LoVo (cell line): ENCODE measurements around the gene NEAT1.
A peak's percentile ranks its signal among the peaks of the same experiment; 100 is the strongest.

Source experiments
- DNase-seq: peaks from one replicate; pipeline ENCODE4 v3.0.0-alpha.2; 2016; ENCODE audit warnings: low spot score

The NEAT1 gene

DNA sequence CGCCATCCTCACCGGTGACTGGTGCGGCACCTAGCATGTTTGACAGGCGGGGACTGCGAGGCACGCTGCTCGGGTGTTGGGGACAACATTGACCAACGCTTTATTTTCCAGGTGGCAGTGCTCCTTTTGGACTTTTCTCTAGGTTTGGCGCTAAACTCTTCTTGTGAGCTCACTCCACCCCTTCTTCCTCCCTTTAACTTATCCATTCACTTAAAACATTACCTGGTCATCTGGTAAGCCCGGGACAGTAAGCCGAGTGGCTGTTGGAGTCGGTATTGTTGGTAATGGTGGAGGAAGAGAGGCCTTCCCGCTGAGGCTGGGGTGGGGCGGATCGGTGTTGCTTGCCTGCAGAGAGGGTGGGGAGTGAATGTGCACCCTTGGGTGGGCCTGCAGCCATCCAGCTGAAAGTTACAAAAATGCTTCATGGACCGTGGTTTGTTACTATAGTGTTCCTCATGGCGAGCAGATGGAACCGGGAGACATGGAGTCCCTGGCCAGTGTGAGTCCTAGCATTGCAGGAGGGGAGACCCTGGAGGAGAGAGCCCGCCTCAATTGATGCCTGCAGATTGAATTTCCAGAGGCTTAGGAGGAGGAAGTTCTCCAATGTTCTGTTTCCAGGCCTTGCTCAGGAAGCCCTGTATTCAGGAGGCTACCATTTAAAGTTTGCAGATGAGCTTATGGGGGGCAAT lies 1.1 kb downstream of the NEAT1 start:
- DNase-seq = peak; percentile 47

DNA sequence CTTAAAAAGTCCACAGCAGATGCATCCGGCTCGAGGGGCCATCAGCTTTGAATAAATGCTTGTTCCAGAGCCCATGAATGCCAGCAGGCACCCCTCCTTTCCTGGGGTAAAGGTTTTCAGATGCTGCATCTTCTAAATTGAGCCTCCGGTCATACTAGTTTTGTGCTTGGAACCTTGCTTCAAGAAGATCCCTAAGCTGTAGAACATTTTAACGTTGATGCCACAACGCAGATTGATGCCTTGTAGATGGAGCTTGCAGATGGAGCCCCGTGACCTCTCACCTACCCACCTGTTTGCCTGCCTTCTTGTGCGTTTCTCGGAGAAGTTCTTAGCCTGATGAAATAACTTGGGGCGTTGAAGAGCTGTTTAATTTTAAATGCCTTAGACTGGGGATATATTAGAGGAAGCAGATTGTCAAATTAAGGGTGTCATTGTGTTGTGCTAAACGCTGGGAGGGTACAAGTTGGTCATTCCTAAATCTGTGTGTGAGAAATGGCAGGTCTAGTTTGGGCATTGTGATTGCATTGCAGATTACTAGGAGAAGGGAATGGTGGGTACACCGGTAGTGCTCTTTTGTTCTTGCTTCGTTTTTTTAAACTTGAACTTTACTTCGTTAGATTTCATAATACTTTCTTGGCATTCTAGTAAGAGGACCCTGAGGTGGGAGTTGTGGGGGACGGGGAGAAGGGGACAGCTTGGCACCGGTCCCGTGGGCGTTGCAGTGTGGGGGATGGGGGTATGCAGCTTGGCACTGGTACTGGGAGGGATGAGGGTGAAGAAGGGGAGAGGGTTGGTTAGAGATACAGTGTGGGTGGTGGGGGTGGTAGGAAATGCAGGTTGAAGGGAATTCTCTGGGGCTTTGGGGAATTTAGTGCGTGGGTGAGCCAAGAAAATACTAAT lies 1.9 kb downstream of the NEAT1 start:
- peak; percentile 65 for DNase-seq

DNA sequence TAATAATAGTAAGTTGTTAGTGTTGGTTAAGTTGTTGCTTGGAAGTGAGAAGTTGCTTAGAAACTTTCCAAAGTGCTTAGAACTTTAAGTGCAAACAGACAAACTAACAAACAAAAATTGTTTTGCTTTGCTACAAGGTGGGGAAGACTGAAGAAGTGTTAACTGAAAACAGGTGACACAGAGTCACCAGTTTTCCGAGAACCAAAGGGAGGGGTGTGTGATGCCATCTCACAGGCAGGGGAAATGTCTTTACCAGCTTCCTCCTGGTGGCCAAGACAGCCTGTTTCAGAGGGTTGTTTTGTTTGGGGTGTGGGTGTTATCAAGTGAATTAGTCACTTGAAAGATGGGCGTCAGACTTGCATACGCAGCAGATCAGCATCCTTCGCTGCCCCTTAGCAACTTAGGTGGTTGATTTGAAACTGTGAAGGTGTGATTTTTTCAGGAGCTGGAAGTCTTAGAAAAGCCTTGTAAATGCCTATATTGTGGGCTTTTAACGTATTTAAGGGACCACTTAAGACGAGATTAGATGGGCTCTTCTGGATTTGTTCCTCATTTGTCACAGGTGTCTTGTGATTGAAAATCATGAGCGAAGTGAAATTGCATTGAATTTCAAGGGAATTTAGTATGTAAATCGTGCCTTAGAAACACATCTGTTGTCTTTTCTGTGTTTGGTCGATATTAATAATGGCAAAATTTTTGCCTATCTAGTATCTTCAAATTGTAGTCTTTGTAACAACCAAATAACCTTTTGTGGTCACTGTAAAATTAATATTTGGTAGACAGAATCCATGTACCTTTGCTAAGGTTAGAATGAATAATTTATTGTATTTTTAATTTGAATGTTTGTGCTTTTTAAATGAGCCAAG lies 2.7 kb downstream of the NEAT1 start:
- DNase-seq = peak; percentile 73

DNA sequence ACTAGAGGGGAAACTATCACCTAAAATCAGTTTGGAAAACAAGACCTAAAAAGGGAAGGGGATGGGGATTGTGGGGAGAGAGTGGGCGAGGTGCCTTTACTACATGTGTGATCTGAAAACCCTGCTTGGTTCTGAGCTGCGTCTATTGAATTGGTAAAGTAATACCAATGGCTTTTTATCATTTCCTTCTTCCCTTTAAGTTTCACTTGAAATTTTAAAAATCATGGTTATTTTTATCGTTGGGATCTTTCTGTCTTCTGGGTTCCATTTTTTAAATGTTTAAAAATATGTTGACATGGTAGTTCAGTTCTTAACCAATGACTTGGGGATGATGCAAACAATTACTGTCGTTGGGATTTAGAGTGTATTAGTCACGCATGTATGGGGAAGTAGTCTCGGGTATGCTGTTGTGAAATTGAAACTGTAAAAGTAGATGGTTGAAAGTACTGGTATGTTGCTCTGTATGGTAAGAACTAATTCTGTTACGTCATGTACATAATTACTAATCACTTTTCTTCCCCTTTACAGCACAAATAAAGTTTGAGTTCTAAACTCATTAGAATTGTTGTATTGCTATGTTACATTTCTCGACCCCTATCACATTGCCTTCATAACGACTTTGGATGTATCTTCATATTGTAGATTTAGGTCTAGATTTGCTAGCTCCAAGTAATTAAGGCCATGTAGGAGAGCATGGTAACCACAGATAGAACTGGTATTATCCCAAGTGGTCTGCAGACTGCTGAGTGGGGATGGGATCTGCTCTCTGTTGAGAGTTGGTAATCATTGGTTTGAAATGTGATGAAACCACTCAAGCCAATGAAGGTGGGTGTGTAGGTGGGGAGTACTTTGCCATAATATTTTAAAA lies 3.6 kb downstream of the NEAT1 start:
- peak; percentile 83 for DNase-seq

DNA sequence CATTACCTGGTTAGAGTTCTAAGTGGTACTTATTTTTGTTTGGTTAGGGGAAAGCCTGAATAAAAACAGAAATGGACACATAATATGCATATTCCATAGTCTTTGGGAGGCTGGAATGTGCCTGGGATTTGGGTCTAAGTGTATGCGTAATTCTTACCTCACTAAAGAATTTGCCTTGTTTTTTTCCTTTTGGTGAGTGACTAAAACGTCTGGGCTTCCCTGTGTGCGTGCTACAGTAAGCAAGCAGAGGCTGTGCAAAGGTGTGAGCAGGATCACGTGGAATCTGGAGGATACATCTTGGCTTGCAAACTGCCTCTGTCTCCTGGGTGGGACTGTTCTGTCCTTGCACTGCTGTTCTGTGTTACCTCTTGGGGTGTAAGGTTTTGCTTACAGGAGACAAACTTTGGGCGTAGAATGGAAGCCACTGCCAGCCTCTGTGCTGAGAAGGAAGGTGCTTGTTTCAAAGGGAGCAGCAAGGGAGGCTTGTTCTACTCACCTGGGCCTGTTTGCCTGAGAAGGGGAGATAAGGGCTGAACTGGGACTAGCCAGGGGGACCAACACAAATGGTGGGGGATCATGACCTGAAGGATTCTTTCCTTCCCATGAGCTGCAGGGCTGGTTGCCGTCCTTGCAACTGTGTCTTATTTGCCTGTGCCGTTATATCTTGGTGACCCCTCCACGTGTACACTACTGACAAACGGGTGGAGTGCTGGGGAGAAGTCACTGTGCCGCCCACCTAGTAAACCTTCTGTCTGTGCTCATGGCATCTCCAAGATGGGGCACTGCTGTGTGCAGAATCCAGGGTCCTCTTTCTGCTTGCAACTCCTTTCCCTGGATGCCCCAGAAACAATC lies 4.5 kb downstream of the NEAT1 start:
- peak; percentile 82 for DNase-seq

DNA sequence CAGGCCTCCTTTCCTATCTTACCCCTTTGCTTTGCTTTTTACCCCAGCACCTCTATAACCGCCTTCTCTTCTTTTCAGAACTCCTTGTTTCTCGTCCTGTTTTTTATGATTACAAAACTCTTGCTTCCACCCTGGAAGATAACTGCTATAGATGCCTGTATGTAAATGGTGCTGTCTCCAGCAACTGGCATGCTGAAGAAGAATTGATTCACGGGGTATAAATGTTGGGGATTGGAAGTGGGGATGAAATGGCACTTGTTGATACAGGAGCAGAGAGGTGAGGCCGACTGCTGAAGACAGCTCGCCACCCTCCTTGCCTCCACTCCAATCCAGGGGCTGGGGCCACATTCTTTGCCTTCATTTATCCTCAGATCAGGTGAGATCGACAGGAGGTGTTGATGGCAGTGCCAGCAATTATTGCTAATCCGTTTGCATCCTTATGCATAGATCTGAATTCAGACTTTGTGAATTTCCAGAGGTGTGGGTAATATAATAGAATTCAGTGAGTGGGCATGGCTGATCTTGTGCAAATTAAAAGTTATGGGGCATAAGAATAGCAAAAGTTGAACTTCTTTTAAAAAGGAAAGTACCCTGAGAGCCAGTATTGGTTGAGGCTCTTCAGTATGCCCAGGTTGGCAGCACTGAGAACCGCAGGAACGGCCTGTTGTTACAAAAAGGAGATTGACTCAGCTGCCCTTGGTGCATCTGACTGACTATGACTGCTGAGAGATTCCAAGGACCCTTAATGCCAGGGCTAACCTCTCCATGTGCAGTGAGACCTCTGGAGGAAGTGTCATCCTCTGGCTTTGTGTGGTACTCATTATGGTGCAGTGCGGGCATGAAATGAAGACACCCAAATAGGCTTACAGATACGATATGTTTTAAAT lies 5.3 kb downstream of the NEAT1 start:
- no peak for DNase-seq

DNA sequence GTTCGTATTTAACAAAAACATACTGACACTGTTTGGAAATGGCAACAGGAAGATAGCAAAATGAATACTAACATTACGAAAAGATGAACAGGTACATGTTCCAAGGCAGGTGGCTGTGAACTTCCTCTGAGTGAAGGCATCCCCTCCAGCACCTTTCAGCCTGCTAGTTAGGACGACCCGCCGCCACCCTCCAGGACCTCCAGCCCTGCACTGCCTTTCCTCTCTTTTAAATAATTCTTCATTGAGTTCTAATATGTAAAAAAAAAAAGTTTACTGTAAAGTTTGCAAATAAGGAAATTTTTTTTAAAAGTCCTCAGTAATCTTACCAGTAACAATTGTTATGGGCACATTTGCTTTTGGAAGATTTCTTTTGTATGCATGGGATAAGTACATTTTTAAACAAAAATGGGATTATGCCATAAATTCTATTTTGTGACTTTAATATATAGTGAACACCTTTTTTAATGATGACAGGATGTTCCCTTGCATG lies 6.0 kb downstream of the NEAT1 start:
- DNase-seq = no peak

DNA sequence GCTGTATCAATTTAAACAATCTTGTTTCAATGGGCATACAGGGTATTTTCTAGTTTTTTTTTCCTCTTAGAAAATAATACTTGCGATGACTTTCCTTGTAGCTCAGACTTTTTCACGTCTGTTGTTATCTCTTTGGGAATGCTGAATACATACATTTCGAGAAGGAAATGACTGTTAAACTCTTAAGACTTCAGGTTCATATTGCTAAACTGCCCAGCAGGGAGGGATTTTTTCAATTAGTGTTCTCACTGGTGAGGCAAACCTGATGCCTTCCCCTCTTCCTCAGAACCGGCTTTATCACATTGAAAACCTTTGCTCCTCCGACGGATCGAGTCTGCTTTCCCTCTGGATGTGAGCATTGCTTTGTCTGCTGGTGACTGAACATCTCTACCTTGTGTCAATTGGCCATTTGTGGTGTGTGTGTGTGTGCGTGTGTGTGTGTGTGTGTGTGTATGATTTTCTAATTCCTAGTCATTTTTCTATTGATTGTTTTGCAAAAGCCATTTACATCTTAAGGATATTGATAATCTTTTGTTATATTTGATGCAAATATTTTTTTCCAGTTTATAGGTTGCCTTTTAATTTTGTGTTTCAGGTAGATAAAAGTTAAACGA lies 6.6 kb downstream of the NEAT1 start:
- DNase-seq = no peak

DNA sequence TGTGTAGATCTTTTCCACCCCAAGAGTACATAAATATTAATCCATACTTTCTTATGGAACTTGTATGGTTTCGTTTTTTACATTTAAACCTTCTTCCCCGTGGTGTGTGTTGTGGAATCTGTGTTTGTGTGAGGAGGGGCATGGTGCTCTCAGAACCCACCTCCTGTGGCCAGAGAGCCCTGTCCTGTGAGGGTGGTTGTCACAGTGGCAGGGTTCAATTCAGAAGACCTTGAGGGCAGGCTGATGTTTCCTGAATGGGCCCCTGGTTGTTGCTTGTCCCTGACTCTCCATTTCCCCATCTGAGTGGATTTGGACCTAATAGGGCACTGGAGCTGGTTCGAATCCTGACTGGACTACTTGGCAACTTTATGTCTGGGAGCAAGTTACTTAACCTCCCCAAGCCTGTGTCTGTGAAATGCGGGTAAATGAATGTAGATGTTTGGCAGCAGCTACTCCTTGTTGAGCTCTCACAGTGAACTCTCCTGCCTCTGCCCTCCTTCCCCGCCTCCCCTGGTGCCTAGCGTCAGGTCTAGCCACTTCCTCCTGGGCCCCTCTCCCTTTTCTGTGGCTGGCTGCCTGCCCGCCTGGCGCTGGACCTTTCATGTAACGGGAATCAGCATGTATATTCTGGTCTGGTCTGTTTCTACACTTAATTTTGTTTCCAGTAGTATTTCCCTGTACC lies 7.3 kb downstream of the NEAT1 start:
- no peak for DNase-seq

DNA sequence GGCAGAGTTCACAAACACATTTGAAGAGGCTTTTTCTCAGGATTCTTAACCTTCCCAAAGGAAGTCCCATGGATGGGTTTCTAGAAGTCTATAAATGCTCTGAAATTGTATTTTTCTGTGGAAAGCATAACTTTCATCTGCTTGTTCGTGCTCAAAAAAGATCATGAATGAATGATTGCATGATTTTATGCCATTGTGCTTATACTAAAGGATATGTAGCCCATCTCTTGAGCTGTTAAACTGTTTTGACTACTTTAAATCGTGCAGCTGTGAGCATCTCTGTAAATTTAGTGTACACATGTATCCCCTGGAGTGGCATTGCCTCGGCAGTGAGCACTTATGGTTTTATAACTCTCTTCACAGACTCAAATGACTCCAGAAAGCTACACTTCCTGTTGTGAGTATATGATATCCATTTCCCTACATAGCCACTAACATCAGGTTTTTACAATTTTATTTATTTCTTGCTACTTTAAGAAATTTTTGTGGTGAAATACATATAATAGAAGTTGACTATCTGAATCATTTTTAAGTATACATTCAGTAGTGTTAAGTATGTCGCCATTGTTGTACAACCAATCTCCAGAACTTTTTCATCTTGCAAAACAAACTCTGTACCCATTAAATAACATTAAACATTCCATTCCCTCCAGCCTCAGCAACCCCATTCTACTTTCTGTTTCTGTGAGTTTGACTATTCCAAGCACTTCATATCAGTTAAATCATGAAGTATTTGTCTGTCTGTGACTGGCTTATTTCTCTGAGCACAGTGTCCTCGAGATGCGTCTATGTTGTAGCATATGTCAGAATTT lies 8.0 kb downstream of the NEAT1 start:
- no peak for DNase-seq

DNA sequence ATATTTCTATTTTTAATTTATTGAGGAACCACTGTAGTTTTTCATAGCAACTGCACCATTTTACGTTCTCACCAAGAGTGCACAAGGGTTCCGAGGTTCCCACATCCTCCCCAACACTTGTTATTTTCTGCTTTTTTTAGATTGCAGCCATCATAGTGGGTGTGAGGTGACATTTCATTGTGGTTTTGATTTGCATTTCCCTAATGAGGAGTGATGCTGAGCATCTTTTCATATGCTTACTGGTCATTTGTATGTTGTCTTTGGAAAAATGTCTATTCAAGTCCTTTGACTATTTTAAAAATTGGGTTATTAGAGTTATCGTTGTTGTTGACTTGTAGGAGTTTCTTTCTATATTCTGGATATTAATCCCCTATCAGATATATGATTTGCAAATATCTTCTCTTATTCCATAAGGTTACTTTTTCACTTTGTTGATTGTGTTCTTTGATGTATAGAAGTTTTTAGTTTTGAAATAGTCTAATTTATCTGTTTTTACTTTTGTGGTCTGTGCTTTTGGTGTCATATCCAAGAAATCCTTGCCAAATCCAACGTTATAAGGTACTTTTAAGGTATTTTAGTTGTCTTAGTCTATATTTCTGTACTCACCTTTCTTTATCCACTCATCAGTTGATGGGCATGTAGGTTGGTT lies 9.0 kb downstream of the NEAT1 start:
- no peak for DNase-seq

DNA sequence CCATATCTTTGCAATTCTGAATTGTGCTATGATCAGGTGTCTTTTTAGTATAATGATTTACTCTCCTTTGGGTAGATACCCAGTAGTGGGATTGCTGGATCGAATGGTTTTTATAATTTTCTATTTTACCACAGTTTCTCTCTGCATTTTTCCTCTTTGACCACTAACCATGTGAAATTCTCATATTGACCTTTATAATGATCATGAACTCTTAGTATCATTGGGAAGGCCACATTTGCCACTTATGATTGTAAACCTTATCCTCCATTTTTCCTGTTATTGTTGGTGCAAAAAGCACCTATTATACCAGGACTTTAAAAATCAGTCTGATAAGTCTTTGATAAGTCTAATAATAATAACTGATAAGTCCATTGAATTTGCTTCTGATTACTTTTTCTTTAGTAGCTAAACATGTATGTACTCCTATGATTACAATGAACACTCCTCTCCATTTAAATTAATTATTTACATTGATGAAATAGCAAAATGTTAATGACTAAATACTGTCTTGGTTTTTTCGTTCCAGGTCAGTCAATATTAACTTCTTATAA lies 9.6 kb downstream of the NEAT1 start:
- no peak for DNase-seq

DNA sequence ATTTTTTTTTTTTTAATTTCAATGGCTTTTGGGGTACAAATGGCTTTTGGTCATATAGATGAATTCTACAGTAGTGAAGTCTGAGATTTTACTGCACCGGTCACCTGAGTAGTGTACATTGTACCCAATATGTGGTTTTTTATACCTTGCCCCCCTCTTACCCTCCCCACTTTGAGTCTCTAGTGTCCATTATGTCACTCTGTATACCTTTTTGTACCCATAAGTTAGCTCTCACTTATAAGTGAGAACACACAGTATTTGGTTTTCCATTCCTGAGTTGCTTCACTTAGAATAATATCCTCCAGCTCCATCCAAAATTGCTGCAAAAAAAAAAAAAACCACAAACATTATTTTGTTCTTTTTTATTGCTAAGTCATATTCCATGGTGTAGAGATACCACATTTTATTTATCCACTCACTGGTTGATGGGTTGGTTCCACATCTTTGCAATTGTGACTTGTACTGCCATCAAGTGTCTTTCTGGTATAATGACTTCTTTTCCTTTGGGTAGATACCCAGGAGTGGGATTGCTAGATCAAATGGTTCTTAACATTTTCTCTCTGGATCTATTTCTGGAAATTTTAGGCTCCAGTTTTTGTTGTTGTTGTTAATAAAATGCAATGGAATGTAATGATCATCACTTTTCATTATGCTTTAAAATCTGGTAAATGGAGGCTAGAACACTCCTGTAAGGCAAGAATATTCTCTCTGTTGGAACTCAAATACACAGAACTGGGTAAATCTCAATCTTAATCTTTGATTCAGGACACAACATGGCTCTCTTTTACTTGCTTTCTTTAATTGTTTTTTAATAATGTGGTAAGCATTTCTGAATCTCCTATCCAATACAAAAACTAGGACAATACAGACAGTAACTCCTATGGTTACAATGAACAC lies 10.3 kb downstream of the NEAT1 start:
- no peak for DNase-seq

DNA sequence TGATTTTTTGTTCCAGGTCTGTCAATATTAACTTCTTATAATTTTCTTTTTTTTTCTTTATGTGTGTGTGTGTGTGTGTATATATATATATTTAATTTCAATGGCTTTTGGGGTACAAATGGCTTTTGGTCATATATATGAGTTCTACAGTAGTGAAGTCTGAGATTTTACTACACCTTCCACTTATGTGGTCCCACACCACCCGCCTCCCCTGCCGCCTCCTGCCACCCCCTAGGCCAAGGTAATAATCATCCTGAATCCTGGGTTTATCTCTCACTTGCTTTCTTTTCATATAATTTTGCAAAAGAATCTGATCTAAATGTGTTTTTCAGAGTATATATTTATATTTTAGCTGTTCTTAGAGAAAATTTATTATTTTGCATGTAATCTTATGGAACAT lies 11.1 kb downstream of the NEAT1 start:
- no peak for DNase-seq

DNA sequence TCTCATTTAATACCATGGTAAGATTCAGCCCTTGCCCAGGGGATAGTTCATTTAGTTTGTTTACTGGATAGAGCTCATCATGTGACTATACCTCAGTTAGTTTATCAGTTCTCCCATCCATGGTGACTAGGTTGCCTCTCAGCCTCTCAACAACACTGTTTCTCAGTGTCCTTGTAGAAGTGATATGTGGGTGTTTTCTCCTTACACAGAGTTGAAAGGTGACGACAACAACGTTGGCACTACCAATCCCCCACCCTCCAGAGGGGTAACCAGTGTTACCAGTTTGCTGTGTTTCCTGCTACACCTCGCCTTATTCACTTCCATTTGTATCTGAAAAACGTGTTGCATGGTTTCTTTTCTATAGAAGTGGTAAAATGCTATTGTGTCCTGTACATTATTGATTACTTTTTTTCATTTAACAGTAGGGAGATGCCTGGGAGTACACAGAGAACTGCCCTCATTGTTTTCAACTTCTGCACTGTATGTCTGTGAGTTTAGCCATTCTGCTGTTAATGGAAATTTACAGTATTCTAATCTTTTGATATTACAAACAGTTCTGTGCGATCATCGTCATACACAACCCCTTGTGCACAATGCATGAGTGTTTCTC lies 11.6 kb downstream of the NEAT1 start:
- no peak for DNase-seq
